GM23338 (cell line): ENCODE data around the gene SH3BP5.

ENCODE experiments used
- EZH2 ChIP-seq: fragments of 200-600 bp; sonication (generic); IDR thresholded peaks from one replicate; pipeline ENCODE4 v1.8.0; 2017; ENCODE audit warnings: antibody characterized with exemption, mild to moderate bottlenecking, low read depth; ENCODE audit not compliant: unreplicated experiment
- EZH2phosphoT487 ChIP-seq: fragments of 200-600 bp; sonication (generic); IDR thresholded peaks from one replicate; pipeline ENCODE4 v1.8.1; 2018; ENCODE audit warnings: antibody characterized with exemption; ENCODE audit not compliant: unreplicated experiment
- JUNB ChIP-seq: IDR thresholded peaks from one replicate; pipeline ENCODE4 v1.6.1; 2016; ENCODE audit warnings: antibody characterized with exemption; ENCODE audit not compliant: unreplicated experiment
- POLR2AphosphoS5 ChIP-seq: IDR thresholded peaks from 2 replicates; pipeline ENCODE4 v1.6.1; 2016; ENCODE audit warnings: antibody characterized with exemption, low read depth
- ZNF331 ChIP-seq: fragments of 250-450 bp; sonication (Bioruptor Pico); IDR thresholded peaks from 2 replicates; pipeline ENCODE4 v1.5.0; 2020; ENCODE audit warnings: low read depth, mild to moderate bottlenecking, moderate library complexity
- TF ChIP-seq, protein P1 (sequence below), 2 experiments: fragments of 200-600 bp in 1 of 2; sonication (generic) in 1 of 2; conservative IDR thresholded peaks; 2 replicates each; pipeline versions ENCODE4 v1.5.1 to v1.6.1; 2016 to 2017; ENCODE audit warnings: antibody characterized with exemption in 2 of 2, low read depth in 2 of 2, mild to moderate bottlenecking in 2 of 2, moderate library complexity in 1 of 2
- TF ChIP-seq, protein P2 (sequence below): IDR thresholded peaks from one replicate; pipeline ENCODE4 v1.6.1; 2018; ENCODE audit warnings: antibody characterized with exemption; ENCODE audit not compliant: unreplicated experiment

DNA sequence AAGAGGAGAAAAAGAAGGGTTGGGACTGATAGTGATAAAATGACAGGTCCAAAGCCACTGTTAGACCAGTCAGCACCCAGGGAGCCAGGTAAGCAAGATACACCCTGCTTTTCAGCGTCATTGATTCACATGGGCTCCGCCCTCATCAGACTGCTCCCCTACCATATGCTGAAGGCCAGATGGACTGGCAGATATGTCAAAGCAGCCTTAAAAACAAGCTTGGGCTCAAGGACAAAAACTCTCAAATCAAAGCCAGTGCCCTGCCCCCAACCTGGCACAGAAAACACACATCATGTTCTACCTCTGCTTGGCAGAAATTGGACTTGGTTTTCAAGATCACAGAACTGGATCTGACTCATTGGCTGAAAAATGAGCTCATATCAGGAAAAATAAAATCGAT lies 33.4 kb downstream of the SH3BP5 start:
- TF ChIP-seq, protein P1, sequence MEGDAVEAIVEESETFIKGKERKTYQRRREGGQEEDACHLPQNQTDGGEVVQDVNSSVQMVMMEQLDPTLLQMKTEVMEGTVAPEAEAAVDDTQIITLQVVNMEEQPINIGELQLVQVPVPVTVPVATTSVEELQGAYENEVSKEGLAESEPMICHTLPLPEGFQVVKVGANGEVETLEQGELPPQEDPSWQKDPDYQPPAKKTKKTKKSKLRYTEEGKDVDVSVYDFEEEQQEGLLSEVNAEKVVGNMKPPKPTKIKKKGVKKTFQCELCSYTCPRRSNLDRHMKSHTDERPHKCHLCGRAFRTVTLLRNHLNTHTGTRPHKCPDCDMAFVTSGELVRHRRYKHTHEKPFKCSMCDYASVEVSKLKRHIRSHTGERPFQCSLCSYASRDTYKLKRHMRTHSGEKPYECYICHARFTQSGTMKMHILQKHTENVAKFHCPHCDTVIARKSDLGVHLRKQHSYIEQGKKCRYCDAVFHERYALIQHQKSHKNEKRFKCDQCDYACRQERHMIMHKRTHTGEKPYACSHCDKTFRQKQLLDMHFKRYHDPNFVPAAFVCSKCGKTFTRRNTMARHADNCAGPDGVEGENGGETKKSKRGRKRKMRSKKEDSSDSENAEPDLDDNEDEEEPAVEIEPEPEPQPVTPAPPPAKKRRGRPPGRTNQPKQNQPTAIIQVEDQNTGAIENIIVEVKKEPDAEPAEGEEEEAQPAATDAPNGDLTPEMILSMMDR (conservative IDR thresholded peaks at IDR 0.05; ENCODE audit: low read depth in 2 of 2) = no peak
- no peak for TF ChIP-seq EZH2
- TF ChIP-seq ZNF331 (CRISPR knock-in tag) = no peak
- TF ChIP-seq POLR2AphosphoS5 = no peak
- no peak for TF ChIP-seq JUNB
- TF ChIP-seq, protein P2, sequence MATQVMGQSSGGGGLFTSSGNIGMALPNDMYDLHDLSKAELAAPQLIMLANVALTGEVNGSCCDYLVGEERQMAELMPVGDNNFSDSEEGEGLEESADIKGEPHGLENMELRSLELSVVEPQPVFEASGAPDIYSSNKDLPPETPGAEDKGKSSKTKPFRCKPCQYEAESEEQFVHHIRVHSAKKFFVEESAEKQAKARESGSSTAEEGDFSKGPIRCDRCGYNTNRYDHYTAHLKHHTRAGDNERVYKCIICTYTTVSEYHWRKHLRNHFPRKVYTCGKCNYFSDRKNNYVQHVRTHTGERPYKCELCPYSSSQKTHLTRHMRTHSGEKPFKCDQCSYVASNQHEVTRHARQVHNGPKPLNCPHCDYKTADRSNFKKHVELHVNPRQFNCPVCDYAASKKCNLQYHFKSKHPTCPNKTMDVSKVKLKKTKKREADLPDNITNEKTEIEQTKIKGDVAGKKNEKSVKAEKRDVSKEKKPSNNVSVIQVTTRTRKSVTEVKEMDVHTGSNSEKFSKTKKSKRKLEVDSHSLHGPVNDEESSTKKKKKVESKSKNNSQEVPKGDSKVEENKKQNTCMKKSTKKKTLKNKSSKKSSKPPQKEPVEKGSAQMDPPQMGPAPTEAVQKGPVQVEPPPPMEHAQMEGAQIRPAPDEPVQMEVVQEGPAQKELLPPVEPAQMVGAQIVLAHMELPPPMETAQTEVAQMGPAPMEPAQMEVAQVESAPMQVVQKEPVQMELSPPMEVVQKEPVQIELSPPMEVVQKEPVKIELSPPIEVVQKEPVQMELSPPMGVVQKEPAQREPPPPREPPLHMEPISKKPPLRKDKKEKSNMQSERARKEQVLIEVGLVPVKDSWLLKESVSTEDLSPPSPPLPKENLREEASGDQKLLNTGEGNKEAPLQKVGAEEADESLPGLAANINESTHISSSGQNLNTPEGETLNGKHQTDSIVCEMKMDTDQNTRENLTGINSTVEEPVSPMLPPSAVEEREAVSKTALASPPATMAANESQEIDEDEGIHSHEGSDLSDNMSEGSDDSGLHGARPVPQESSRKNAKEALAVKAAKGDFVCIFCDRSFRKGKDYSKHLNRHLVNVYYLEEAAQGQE = no peak
- TF ChIP-seq EZH2phosphoT487 = no peak
